Left hindlimb (tissue), 1 donor: Measurements from ENCODE around the gene OR2A1.
"Not testable (repeated sequence)": the region's sequence is repeated elsewhere in the genome, so short reads cannot be mapped to it uniquely, and the experiment has no call there.

Source experiments
- DNase-seq: peaks from one replicate; pipeline ENCODE4 v3.0.0-alpha.2; 2018

Gene OR2A1

GRCh38 chr7:144311872-144312469 lies at the start of gene OR2A1:
TSS of gene OR2A1 (plus strand) at chr7:144312419. CDS start at chr7:144318125, 5,706 bp downstream.
- not testable (repeated sequence) for DNase-seq

GRCh38 chr7:144264692-144265091 lies 47.5 kb upstream of the OR2A1 start, which contains the start of gene OR2A7:
TSS of gene OR2A7 (minus strand) at chr7:144264792. CDS start at chr7:144259628, 5,164 bp downstream.
- DNase-seq: not testable (repeated sequence)

- DNase-seq: not testable (repeated sequence)
These were observed 43.0 kb upstream of the OR2A1 start, which contains the start of gene CTAGE8 for GRCh38 chr7:144269188-144269587. TSS of gene CTAGE8 (minus strand) at chr7:144269288. CDS start at chr7:144269250, 38 bp downstream.

- not testable (repeated sequence) for DNase-seq
These were observed 36.9 kb upstream of the OR2A1 start for GRCh38 chr7:144275281-144275680.

GRCh38 chr7:144280010-144280409 lies 32.2 kb upstream of the OR2A1 start:
- not testable (repeated sequence) for DNase-seq

GRCh38 chr7:144281981-144282380 lies 30.2 kb upstream of the OR2A1 start:
- DNase-seq: not testable (repeated sequence)

GRCh38 chr7:144282490-144282889 lies 29.7 kb upstream of the OR2A1 start:
- not testable (repeated sequence) for DNase-seq

- DNase-seq: not testable (repeated sequence)
These were observed 28.5 kb upstream of the OR2A1 start for GRCh38 chr7:144283716-144284115.

- DNase-seq: not testable (repeated sequence)
These were observed 24.9 kb upstream of the OR2A1 start for GRCh38 chr7:144287171-144287784.

GRCh38 chr7:144291607-144292006 lies 20.6 kb upstream of the OR2A1 start:
- DNase-seq: not testable (repeated sequence)

- DNase-seq: not testable (repeated sequence)
These were observed 19.6 kb upstream of the OR2A1 start for GRCh38 chr7:144292384-144293161.

GRCh38 chr7:144293794-144294499 lies 18.3 kb upstream of the OR2A1 start:
- DNase-seq: not testable (repeated sequence)

GRCh38 chr7:144302578-144303303 lies 9.5 kb upstream of the OR2A1 start:
- not testable (repeated sequence) for DNase-seq

- not testable (repeated sequence) for DNase-seq
These were observed 8.6 kb upstream of the OR2A1 start for GRCh38 chr7:144303607-144304006.

GRCh38 chr7:144305156-144305555 lies 7.1 kb upstream of the OR2A1 start:
- not testable (repeated sequence) for DNase-seq

- DNase-seq: not testable (repeated sequence)
These were observed 2.5 kb upstream of the OR2A1 start for GRCh38 chr7:144309702-144310101.

GRCh38 chr7:144311218-144311617 lies 1.0 kb upstream of the OR2A1 start:
- not testable (repeated sequence) for DNase-seq

- DNase-seq: not testable (repeated sequence)
These were observed 5.3 kb downstream of the OR2A1 start for GRCh38 chr7:144317537-144317936.

GRCh38 chr7:144319547-144319946 lies 7.3 kb downstream of the OR2A1 start:
- DNase-seq: not testable (repeated sequence)

GRCh38 chr7:144321677-144322206 lies 9.5 kb downstream of the OR2A1 start:
- not testable (repeated sequence) for DNase-seq

GRCh38 chr7:144323359-144323758 lies 11.1 kb downstream of the OR2A1 start:
- not testable (repeated sequence) for DNase-seq

- DNase-seq: not testable (repeated sequence)
These were observed 13.6 kb downstream of the OR2A1 start for GRCh38 chr7:144325868-144326267.
